Kidney (tissue), 14 donors: ENCODE measurements around the gene HTT. TPM values are rescaled to one million over a fixed set of nuclear protein-coding genes. Genes with fewer than 3 reads are reported as not detected.

ENCODE experiments used
- DNase-seq, 5 donors: peaks; one replicate each; pipeline ENCODE4 v3.0.0-alpha.2; 2013 to 2020
- FAIRE-seq: peaks from 2 replicates; lab custom pipeline; 2012; peaks lifted over from hg19 to GRCh38; lab: Jason Lieb, UNC
- H3K27ac ChIP-seq, 2 donors: one replicate each; pipeline ENCODE4 v1.7.0; 2013; ENCODE audit warnings: low read depth in 2 of 2, low read length in 2 of 2, inconsistent platforms in 1 of 2
- H3K27me3 ChIP-seq: one replicate; pipeline ENCODE4 v1.7.1; 2013; ENCODE audit warnings: low read length, inconsistent platforms; ENCODE audit not compliant: control insufficient read depth, insufficient read depth
- H3K36me3 ChIP-seq, 3 donors: one replicate each; pipeline versions ENCODE4 v1.7.0 to v1.7.1; 2013; ENCODE audit warnings: low read length in 3 of 3, control low read depth in 1 of 3, inconsistent platforms in 1 of 3; ENCODE audit not compliant: insufficient read depth in 3 of 3, control insufficient read depth in 2 of 3
- H3K4me1 ChIP-seq, 3 donors: one replicate each; pipeline versions ENCODE4 v1.7.0 to v1.7.1; 2013; ENCODE audit warnings: low read length in 3 of 3, inconsistent platforms in 1 of 3, low read depth in 1 of 3; ENCODE audit not compliant: control insufficient read depth in 2 of 3, insufficient read depth in 2 of 3
- H3K4me3 ChIP-seq, 3 donors: one replicate each; pipeline versions ENCODE4 v1.7.0 to v1.8.1; 2013; ENCODE audit warnings: low read length in 3 of 3, control low read depth in 1 of 3, inconsistent platforms in 1 of 3
- H3K9ac ChIP-seq, 3 donors: one replicate each; pipeline versions ENCODE4 v1.7.0 to v1.7.1; 2013; ENCODE audit warnings: low read length in 3 of 3, control low read depth in 1 of 3, inconsistent platforms in 1 of 3
- H3K9me3 ChIP-seq, 3 donors: one replicate each; pipeline versions ENCODE4 v1.7.0 to v1.7.1; 2013; ENCODE audit warnings: low read length in 3 of 3, control low read depth in 1 of 3, inconsistent platforms in 1 of 3; ENCODE audit not compliant: control insufficient read depth in 2 of 3, insufficient read depth in 1 of 3
- intact Hi-C: fragments of 100-400 bp; cut with DNase I; formaldehyde crosslinking; loops from one replicate; pipeline ENCODE4 v1.11.1; 2022
- polyA plus RNA-seq: library from polyadenylated mRNA; stranded (reverse); fragments of 350-450 nt; fragmentation: Illumina TruSeq; extraction: RNeasy Lipid Tissue Mini Kit (QIAGEN cat#74804); gene quantifications from one replicate; pipeline ENCODE4 v1.2.3, GENCODE V29; 2014; ENCODE audit warnings: low read depth, low replicate concordance; ENCODE audit not compliant: insufficient read depth
- total RNA-seq: library from RNA; stranded (reverse); fragmentation: NEBNext Ultra II Directional; extraction: Animal tissue kit (Norgen Biotek cat#: 25700); gene quantifications from one replicate; pipeline ENCODE4 v1.2.1, GENCODE V29; 2021
- TF ChIP-seq, protein P1 (sequence below): IDR thresholded peaks from 3 replicates; pipeline ENCODE4 v1.5.1; 2012; ENCODE audit warnings: mild to moderate bottlenecking, moderate library complexity, borderline replicate concordance; ENCODE audit not compliant: insufficient read depth; ENCODE audit errors: extremely low read depth
- donor health status: control.
- donor health status: control.
- donor health status: control.
- donor health status: control.
- donor health status: control.
- donor health status: DM: yes; HTN: yes; CAD: no.
- donor health status: Normal renal cell carcinoma (clear cell type).

The HTT gene
- total and polyA plus RNA-seq, 2 donors from 2014 or later = 7.2 to 64.0 TPM

DNA sequence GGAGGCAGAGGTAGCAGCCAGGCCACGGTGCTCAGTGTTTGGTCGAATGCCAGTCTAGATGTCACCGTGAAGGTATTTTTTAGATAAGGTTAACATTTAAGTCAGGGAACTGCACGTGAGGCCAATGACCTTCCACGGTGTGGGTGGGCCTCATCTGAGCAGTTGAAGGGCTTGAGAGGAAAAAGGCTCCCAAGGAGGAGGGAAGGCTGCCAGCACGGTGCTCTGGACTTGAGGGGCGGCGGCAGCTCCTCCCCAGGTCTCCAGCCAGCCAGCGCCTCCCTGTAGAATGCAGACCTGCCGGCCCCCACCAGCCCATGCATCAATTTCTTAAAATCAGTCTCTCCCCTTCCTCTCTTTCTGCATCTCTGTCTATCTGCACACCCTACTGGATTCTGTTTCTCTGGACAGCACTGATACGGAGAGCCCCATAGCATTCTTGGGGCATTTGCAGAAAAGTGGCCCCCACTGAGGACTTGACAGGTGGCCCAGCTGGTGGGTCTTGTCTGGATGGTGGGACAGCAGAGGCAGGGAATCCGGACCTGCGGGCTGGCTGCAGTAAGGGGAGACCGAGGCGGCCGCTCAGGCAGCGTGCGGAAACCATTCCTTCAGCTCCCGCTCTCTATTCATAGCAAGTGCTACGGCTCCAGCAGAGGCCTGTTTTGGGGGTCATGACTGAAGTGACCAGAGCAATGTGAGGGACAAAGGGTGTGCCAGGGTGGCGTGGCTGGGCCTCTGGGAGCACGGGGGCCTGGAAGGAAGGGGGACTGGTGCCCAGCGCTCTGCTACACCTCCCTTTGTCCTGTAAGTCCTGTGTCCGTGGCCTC is 210.5 kb downstream of the HTT start:
- TF ChIP-seq, protein P1, sequence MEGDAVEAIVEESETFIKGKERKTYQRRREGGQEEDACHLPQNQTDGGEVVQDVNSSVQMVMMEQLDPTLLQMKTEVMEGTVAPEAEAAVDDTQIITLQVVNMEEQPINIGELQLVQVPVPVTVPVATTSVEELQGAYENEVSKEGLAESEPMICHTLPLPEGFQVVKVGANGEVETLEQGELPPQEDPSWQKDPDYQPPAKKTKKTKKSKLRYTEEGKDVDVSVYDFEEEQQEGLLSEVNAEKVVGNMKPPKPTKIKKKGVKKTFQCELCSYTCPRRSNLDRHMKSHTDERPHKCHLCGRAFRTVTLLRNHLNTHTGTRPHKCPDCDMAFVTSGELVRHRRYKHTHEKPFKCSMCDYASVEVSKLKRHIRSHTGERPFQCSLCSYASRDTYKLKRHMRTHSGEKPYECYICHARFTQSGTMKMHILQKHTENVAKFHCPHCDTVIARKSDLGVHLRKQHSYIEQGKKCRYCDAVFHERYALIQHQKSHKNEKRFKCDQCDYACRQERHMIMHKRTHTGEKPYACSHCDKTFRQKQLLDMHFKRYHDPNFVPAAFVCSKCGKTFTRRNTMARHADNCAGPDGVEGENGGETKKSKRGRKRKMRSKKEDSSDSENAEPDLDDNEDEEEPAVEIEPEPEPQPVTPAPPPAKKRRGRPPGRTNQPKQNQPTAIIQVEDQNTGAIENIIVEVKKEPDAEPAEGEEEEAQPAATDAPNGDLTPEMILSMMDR = no peak
- DNase-seq (peak in 2 of 5 donors; percentile 37 to 61), FAIRE-seq (no peak)
- Histone ChIP-seq H3K9ac (no peak overlapping the region), H3K4me3 (no peak overlapping the region), H3K4me1 (no peaks in the 10 kb centered on the region), H3K27me3 (no peaks in the 10 kb centered on the region), H3K9me3 (no peaks in the 10 kb centered on the region), H3K27ac (no peak overlapping the region), H3K36me3 (no peaks in the 10 kb centered on the region)
- intact Hi-C loops = no loop called here

DNA sequence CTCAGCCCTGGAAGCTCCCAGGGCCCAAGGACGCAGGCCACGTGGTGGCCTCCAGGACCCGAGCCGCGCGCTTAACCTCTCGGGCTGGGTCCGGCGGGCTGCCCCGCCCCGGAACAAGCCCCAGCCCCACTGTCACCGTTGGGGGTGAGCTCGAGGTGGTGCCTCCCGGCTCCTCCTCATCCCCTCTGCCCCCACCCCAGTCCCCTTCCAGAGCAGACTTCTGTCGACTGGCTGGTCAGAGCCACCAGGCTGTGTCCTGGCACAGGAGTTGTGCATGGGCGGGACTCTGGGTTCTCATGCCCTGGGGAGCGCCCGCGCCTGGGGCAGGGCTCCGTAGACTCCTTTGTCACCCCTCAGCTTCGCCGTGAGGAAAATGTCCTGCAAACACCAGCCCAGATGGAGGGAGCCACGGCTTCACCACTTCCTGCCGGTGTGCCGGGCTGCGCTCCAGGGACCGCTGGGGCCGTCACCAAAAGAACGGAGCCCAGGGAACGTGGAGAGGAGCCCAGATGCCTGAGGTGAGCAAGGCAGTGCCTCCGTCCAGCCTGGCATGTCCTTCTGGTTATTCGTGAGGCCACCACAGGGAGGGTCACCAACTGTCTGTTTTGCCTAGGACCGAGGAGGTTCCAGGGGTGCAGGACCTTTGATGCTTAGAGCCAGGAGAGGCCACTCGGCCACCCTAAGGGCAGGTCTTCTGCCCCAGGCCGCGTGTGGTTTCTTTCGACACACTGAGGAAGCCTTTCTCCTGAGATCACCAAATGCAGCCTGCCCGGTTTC is 211.3 kb downstream of the HTT start:
- TF ChIP-seq, protein P1 = no peak
- Histone ChIP-seq H3K27me3 (no peaks in the 10 kb centered on the region), H3K4me1 (no peaks in the 10 kb centered on the region), H3K4me3 (no peak overlapping the region), H3K36me3 (no peaks in the 10 kb centered on the region), H3K9me3 (no peaks in the 10 kb centered on the region), H3K9ac (no peak overlapping the region), H3K27ac (no peak overlapping the region)
- intact Hi-C loops = no loop called here
- FAIRE-seq (no peak), DNase-seq (peak in 1 of 5 donors; percentile 71)

DNA sequence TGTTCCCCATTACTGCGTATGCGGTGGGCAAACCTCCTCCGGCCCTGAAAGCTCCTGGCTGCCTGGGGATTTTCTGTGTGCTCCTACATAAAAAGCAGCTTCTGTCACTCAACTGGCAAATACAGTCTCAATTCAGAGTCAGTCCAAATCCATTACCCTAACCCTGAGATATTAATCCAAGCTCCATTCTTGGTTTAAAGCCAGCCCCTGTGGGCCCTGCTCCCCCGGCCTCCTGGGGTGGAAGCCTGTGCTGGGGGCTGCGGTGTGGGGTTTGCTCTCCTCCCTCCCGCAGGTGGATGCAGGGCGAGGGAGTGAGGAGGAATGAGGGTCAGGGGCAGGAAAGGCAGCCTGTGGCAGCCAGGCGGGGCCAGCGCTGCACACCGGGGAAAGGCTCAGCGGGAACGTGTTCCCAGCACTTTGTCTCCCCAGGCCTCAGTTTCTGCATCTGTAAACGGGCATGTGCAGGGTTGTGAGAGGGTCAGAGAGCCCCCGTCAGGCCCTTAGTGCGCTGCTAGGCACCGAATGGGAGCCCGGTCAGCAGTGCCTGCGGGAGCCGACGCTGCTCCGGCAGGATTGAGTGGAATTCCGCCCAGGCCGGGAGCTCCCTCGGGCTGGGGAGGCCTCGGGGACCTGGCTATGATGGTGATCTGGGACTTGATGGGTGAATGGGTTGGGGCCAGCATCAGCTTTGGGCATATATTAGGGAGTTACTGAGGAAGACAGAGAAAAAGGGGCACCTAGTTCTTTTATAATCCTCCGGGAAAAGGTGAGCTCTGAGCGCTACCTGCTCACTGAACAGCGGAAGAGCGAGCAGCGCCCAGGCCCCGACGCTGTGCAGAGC is 212.1 kb downstream of the HTT start:
- Histone ChIP-seq H3K27me3 (no peaks in the 10 kb centered on the region), H3K4me3 (no peak overlapping the region), H3K9ac (no peak overlapping the region), H3K4me1 (peaks cover 0 to 4% (median 0%) of the 10 kb centered on the region in 3 donors), H3K27ac (no peak overlapping the region), H3K36me3 (no peaks in the 10 kb centered on the region), H3K9me3 (no peaks in the 10 kb centered on the region)
- FAIRE-seq (no peak), DNase-seq (peak in 2 of 5 donors; percentile 27 to 59)
- intact Hi-C loops = no loop called here
- TF ChIP-seq, protein P1 = no peak
